ENCODE results near the gene ZMYND10. TPM values are rescaled to one million over a fixed set of nuclear protein-coding genes. Genes with fewer than 3 reads are reported as not detected.

Gene ZMYND10
- polyA plus RNA-seq, 1 of the 3 experiments (the other 2 are of a cell fraction), result 0.95 TPM

GRCh38 chr3:50321336-50322114 lies 24.0 kb downstream of the ZMYND10 start:
- peaks cover 0 to 40% of the 10 kb centered on the region in 2 experiments; a peak in 2 of 4 replicates for H3K4me1 ChIP-seq (ENCODE audit: control insufficient read depth in 1 of 2, insufficient read depth in 2 of 2, low read depth in 1 of 2, low read length in 1 of 2)
- H3K9me2 ChIP-seq, result no peaks in the 10 kb centered on the region

More at GRCh38 chr3:50321336-50322114, 24.0 kb downstream of the ZMYND10 start:
- H3K79me2 ChIP-seq (ENCODE audit: insufficient read depth), result peaks cover 46% of the 10 kb centered on the region
- peak overlapping the region; percentile 80 for H3K4me2 ChIP-seq
- no peak for TF ChIP-seq YY1 (IDR thresholded peaks at IDR 0.05; ENCODE audit: low read depth)
- no peak for TF ChIP-seq NRF1 (IDR thresholded peaks at IDR 0.05; ENCODE audit: low read depth, low read length)
- TF ChIP-seq TCF12 (IDR thresholded peaks at IDR 0.05), result no peak
- TF ChIP-seq MEF2A (IDR thresholded peaks at IDR 0.05; ENCODE audit: borderline replicate concordance, low read depth), result no peak
- TF ChIP-seq RCOR1 (IDR thresholded peaks at IDR 0.05; ENCODE audit: low read length), result no peak
- TF ChIP-seq, protein P1, sequence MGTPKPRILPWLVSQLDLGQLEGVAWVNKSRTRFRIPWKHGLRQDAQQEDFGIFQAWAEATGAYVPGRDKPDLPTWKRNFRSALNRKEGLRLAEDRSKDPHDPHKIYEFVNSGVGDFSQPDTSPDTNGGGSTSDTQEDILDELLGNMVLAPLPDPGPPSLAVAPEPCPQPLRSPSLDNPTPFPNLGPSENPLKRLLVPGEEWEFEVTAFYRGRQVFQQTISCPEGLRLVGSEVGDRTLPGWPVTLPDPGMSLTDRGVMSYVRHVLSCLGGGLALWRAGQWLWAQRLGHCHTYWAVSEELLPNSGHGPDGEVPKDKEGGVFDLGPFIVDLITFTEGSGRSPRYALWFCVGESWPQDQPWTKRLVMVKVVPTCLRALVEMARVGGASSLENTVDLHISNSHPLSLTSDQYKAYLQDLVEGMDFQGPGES (IDR thresholded peaks at IDR 0.05; ENCODE audit: low read depth, low read length), result no peak
- no peak for TF ChIP-seq FOSL2 (IDR thresholded peaks at IDR 0.05; ENCODE audit: borderline replicate concordance, low read depth)
- no peak for TF ChIP-seq EZH2phosphoT487 (IDR thresholded peaks at IDR 0.05; ENCODE audit: borderline replicate concordance, low read depth)
- no peak; the same call in 1 of the 2 replicates for TF ChIP-seq JUND (IDR thresholded peaks at IDR 0.05)
- peak; percentile 61 for TF ChIP-seq CTCF (IDR thresholded peaks at IDR 0.05)
- TF ChIP-seq RXRA (IDR thresholded peaks at IDR 0.05; ENCODE audit: borderline replicate concordance, low read depth), result no peak
- peak; percentile 74 for TF ChIP-seq POLR2AphosphoS5 (IDR thresholded peaks at IDR 0.05; ENCODE audit: low read depth, low read length)
- TF ChIP-seq MAX (IDR thresholded peaks at IDR 0.05; ENCODE audit: low read depth), result peak; percentile 84
- no peak for TF ChIP-seq USF1 (IDR thresholded peaks at IDR 0.05; ENCODE audit: borderline replicate concordance, low read depth)
- 0 out of 2 replicates have a peak, but pooled peaks have one; percentile 58 for TF ChIP-seq FOXM1 (IDR thresholded peaks at IDR 0.05; ENCODE audit: low read depth)
- peak in 1 of 2 experiments; percentile 70; a peak in 1 of 4 replicates for TF ChIP-seq EP300 (IDR thresholded peaks at IDR 0.05; ENCODE audit: borderline replicate concordance in 1 of 2, low read depth in 1 of 2, low read length in 1 of 2)
- no peak for TF ChIP-seq SIN3A (IDR thresholded peaks at IDR 0.05; ENCODE audit: borderline replicate concordance, low read depth, low read length)
- no peak for TF ChIP-seq NFIC (IDR thresholded peaks at IDR 0.05; ENCODE audit: borderline replicate concordance)
- no peak for TF ChIP-seq GABPA (IDR thresholded peaks at IDR 0.05; ENCODE audit: low read depth)
- peak; percentile 96 for DNase-seq
- H3K9ac ChIP-seq, result peak overlapping the region; percentile 93
- POLR2A ChIA-PET, result interaction anchor here (0.6 to 1.8 kb wide), 5 partner anchors 13 to 29 kb away, joined by 3 to 5 read pairs (median 3); partner anchors contain the start of genes HYAL3, IFRD2 and NAA80
- H3K9me3 ChIP-seq, result no peaks in the 10 kb centered on the region
- 13% methylated on average over 12 of the region's 59 CpGs for WGBS (ENCODE audit: low lambda C conversion rate)
- peak overlapping the region; percentile 92 to 94 for H3K4me3 ChIP-seq (ENCODE audit: low read depth in 2 of 2, low read length in 1 of 2)
- peak overlapping the region; percentile 92 to 94 for H3K27ac ChIP-seq (ENCODE audit: low read depth in 2 of 2, low read length in 1 of 2)
- no peaks in the 10 kb centered on the region for H3K27me3 ChIP-seq (ENCODE audit: insufficient read depth)
- H2AFZ ChIP-seq (ENCODE audit: low read depth), result peak overlapping the region; percentile 94
- H4K20me1 ChIP-seq (ENCODE audit: insufficient read depth), result no peaks in the 10 kb centered on the region
- H3F3A ChIP-seq (replicated peaks; ENCODE audit: insufficient read depth), result peaks cover 10% of the 10 kb centered on the region
- peaks cover 11 to 49% of the 10 kb centered on the region in 2 experiments for H3K36me3 ChIP-seq (replicated peaks in 1 of 2; ENCODE audit: control insufficient read depth in 1 of 2, insufficient read depth in 2 of 2, low read length in 1 of 2)
- CTCF ChIA-PET, result interaction anchor here (0.5 to 6.0 kb wide), 14 partner anchors 14 to 221 kb away, joined by 3 to 60 read pairs (median 4); partner anchors contain the start of genes HYAL1, HYAL3, IFRD2 and NAA80

Measured in SK-N-SH (cell line).